Measurements from ENCODE around the gene CBARP.

CBARP gene

GRCh38 chr19:1265615-1266128, 27.9 kb upstream of the CBARP start:
- peak in 1 of 2 experiments; percentile 59 for DNase-seq (ENCODE audit: low read depth in 2 of 2)

DNA sequence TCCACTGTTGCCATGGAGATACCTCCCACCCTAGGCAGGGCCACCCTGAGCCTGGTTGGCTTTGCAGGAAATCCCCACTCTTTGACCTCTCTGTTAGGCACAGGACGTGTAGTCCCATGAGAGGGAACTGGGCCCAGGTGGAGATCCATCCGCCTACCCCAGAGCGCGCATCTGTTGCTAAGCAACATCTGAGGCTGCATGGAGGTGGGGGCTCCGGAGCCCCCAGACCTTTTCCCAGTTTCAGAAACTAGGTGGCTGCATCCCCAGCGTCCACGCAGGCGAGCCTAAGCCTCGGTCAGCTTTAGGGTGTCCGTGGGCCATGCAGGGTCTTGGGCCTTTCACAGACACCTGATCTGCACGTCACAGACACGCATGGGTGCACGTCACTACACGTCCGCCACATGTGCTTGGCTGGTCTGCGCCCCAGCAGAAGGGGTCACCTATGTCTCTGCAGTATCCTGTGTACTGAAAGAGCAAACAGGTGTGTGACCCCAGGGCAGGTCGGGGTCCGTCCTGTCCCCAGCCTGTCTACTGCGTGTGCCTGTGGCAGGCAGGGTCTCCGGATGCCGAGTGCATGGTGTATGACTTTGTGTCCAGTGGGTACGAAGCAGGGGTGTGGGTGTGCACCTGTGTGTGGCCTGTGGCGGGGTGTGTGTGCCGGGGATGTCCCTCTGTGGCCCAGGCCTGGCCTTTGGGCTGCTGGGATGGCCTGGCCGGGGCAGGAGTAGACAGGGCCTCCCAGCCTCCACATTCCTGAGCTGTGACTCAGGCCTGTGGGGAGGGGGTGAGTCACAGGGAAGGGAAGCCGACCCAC, 27.2 kb upstream of the CBARP start:
- peak in 1 of 2 experiments; percentile 70 for DNase-seq (ENCODE audit: low read depth in 2 of 2)

- DNase-seq (ENCODE audit: low read depth in 2 of 2), result no peak
Measured at GRCh38 chr19:1263188-1263587, 25.4 kb upstream of the CBARP start.

GRCh38 chr19:1262623-1263123, 24.9 kb upstream of the CBARP start:
- no peak for DNase-seq (ENCODE audit: low read depth in 2 of 2)

GRCh38 chr19:1261798-1262622, 24.2 kb upstream of the CBARP start:
- DNase-seq (ENCODE audit: low read depth in 2 of 2), result no peak

GRCh38 chr19:1261538-1261797, 23.7 kb upstream of the CBARP start:
- no peak for DNase-seq (ENCODE audit: low read depth in 2 of 2)

DNA sequence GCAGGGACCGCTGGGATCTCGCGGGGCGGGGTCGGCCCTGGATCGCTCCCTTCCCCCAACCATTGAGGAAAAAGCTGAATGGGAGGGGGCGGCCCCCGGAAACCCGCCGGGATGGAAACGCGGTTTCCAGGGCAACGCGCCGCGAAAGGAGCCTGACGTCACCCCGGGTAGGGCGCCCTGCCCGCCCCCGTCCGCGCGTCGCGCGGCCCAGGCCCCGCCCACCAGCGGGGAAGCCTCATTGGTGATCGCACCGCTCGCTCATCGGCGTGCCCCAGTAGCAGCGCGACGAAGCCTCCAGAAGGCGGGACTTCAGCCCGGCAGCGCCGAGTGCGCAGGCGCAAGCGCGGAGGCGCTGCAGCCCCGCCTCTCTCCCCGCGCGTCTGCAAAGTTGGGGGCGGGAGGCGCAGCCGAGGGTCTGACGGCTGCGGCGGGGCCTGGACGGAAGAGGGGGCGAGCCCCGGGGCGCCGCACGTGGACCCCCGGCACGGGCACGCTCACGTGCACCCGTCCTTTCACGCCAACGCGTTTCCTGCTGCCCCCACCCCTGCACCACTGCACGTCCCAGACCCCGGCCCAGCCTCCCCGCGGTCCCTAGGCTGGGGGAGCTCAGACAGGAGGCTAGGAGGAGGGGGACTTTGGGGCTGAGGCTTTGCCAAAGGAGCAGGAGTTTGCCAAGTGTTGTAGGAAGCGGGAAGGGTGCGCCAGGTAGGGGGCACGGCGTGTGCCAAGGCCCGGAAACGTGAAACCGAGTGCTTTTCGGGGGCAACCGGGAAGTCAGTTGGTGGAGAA, 23.1 kb upstream of the CBARP start:
- DNase-seq (ENCODE audit: low read depth in 2 of 2), result peak; percentile 90

DNA sequence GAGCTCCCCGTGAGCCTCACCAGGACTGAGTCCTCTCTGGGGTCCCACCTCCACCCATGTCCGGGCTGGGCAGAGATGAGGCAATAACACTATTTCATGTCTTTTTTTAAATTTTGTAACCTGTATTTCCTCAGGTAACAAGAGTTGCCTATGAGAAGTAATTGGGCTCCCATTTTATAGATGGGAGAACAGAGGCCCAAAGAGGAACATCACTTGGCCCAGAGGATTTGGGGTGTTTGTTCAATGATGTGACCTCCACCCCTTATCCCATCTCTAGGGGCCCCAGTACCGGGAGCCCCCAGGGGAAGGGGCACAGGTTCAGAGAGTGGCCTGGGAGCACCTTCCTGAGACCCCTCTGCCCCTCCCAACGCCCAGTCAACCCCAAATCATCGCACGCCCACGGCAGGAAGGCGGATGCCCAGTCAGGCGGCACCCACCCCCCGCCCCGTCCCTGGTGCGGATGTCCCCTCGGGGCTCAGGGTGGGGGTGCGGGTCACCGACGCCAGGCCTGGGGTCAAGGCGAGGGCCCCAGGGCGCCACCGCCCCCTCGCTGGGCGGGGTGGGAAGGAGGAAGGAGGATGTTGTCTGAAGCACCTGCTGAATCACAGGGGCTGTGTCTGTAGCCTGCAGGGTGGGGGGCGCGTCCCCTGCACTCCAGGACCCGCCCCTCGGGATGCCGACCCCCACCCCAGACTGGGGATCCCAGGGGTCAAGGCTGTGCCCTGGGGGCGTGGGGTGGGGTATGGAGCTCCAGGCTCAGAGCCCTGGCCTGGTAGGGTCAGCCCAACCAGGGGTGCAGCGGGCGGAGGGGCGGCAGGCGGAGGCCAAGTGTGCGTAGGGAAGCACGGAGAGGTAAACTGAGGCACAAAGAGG, 22.3 kb upstream of the CBARP start:
- no peak for DNase-seq (ENCODE audit: low read depth in 2 of 2)

GRCh38 chr19:1259206-1259875, 21.5 kb upstream of the CBARP start:
- DNase-seq (ENCODE audit: low read depth in 2 of 2), result no peak

DNA sequence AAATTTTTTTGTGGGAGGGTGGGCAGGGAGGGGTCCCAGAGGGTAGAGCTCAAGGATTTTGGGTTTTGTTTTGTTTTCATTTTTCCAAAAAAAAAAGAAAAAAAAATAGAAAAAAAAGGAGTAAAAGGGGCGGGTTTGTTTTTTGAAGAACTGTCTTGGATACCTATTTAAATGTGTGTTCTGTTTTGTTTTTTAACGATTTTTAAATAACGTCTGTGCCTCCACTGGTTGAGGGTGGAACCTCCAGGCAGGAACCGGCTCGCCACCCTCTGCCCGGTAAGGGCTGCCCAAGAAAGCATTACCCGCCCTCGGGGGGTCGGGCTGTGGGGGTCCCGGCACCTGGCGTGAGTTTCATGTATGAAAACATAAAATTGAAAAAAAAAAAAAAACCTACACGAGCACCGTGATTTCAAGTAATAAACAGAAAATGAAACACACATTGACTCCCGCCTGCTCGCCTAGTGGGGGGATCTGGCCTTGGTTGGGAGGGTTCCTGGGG, 21.0 kb upstream of the CBARP start:
- no peak for DNase-seq (ENCODE audit: low read depth in 2 of 2)

DNA sequence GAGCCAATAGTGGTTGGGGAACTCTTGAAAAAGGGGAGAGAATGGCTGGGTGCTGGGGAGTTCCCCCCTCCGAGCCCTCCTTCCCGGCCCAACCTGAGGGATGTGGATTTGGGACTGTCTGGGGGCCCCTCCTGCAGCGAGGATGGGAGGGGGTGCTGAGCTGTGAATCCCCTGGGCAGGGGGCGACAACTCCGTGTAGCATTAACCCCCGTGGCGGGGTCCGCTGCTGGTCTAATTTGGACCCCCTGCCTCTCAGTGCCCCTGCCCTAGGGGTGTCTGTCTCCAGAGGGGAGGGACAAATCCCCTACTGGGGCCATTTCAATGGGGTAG, 20.3 kb upstream of the CBARP start:
- DNase-seq (ENCODE audit: low read depth in 2 of 2), result no peak

DNA sequence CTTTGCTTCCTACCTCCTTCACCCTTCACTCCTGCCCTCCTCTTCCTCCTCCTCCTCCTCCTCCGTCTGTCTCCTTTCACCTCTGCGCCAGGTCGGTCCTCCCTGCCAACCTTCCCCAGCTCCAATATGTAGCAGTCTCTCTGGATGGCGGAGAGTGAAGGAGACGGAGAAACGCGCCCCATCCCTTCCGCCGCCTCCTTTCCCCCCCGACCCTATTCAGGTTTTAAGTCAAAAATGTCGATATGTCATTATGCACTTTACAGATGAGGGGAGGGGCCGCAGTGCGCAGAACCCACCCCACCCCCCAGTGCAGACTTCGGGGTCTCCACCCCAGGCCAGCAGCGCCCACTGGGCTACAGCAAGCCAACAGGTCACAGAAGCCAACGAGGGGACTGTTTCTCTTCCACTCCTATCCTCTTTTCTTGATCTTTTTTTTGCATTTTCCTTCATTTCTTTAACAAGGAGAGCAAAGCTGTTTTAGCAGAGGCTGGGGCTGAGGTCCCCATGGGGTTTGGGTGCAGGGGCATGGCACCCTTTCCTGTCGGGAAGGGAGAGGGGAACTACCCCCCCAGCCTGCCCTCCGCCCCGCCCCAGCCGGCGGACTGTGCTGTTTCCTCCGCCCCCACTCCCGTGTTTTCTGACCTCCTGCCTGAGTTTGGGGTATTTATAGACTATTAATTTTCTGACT, 19.8 kb upstream of the CBARP start:
- DNase-seq (ENCODE audit: low read depth in 2 of 2), result no peak

GRCh38 chr19:1256646-1257474, 19.1 kb upstream of the CBARP start:
- no peak for DNase-seq (ENCODE audit: low read depth in 2 of 2)

GRCh38 chr19:1255186-1256161, 17.7 kb upstream of the CBARP start:
- DNase-seq (ENCODE audit: low read depth in 2 of 2), result no peak

DNA sequence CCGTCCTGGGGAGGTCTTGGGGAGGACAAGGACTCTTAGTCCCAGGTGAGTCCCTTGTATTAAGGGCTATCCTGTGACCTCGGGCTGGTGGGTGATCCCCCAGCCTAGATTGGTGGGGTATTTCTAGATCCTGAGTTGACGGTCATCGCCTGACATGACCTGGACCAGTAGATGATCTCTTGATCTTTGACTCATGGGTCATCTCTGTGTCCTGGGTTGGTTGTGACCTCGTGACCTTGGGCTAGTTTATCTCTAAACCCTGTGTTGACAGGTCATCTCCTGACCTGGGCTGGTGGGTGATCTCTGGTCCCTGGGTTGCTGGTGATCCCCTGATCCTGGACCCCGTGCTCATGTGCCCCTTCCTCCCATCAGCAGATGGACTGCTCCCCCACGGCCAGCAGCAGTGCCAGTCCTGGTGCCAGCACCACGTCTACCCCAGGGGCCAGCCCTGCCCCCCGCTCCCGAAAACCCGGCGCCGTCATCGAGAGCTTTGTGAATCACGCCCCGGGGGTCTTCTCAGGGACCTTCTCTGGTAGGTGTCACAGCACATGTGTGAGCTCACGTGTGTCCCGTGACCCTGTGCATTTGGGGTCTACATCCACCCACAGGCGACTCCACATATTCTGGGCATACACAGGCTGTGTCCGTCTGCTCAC, 16.9 kb upstream of the CBARP start:
- DNase-seq (ENCODE audit: low read depth in 2 of 2), result no peak

- no peak for DNase-seq (ENCODE audit: low read depth in 2 of 2)
Measured at GRCh38 chr19:1254081-1254527, 16.3 kb upstream of the CBARP start.

DNA sequence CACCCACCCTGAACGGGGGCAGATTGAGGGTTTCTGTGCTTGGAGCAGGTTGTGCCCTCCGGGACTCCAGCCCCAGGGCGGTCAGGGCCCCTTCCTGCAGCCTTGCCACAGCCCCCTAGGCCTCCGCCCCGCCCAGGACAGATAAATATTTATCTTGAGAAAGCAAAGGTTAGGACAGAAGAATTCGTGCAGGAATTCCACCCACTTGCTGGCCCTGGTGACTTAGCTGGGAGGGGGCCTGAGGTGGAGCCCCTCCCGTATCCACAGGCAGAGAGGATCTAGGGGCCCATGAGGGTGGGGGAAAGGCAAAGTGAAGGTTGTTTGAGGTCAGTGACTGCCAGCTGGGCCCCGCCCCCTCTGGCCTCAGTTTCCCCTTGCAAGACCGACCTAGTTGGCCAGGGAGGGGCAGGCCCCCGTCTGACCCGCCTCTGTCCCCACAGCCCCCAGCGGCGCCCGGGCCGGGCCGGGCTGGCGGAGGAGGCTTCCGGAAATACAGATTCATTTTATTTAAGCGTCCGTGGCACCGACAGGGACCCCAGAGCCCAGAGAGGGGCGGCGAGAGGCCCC, 15.8 kb upstream of the CBARP start:
- peak in 1 of 2 experiments; percentile 44 for DNase-seq (ENCODE audit: low read depth in 2 of 2)

Measured in fibroblast of skin of left quadriceps (primary cell).